PFSK-1 (cell line): ENCODE measurements around the gene UNC80.

ENCODE experiments used
- POLR2AphosphoS5 ChIP-seq: IDR thresholded peaks from 2 replicates; pipeline ENCODE4 v1.6.1; 2012; ENCODE audit warnings: low read depth, mild to moderate bottlenecking, control low read depth, low read length, moderate library complexity
- SIN3A ChIP-seq: IDR thresholded peaks from 2 replicates; pipeline ENCODE4 v1.6.1; 2012; ENCODE audit warnings: mild to moderate bottlenecking, low read length, moderate library complexity, borderline replicate concordance; ENCODE audit not compliant: insufficient read depth
- TAF1 ChIP-seq: IDR thresholded peaks from 2 replicates; pipeline ENCODE4 v1.6.1; 2012; ENCODE audit warnings: low read length, control low read depth, borderline replicate concordance; ENCODE audit not compliant: insufficient read depth

DNA sequence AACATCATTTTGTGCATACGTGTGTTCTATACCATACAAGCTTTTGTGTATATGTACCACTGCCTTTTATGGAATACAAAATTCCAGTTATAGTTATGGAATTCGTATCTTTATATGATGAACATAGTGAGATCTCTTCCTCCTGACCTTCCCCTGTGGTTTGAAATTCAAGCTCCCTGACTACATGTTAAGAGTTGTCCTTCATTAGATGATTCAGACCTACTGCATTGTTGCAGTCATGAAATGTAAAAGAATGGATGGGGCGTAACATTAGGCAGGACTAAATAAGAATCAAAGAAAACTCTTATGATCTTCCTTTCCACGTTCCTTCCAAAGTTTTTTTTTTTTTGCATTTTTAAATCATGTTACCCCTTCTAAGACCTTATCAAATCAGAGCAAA lies 107.1 kb downstream of the UNC80 start:
- no peak for TF ChIP-seq SIN3A
- no peak for TF ChIP-seq TAF1
- TF ChIP-seq POLR2AphosphoS5 = no peak
